HuH-7 (cell line): ENCODE results near the gene GAS6.
"Not testable (repeated sequence)": the region's sequence is repeated elsewhere in the genome, so short reads cannot be mapped to it uniquely, and the experiment has no call there.

Experiments
- DNase-seq: peaks from one replicate; pipeline ENCODE4 v3.0.0; 2011; ENCODE audit warnings: low spot score

Gene GAS6

DNA sequence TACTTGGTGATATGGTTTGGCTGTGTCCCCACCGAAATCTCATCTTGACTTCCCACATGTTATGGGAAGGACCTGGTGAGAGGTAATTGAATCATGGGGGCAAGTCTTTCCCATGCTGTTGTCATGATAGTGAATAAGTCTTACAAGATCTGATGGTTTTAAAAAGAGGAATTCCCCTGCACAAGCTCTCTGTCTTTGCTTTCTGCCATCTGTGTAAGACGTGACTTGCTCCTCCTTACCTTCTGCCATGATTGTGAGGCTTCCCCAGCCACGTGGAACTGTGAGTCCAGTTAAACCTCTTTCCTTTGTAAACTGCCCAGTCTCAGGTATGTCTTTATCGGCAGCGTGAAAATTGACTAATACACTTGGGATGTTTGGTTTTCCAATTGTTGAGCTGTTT, 4.0 kb upstream of the GAS6 start:
- DNase-seq: not testable (repeated sequence)

DNA sequence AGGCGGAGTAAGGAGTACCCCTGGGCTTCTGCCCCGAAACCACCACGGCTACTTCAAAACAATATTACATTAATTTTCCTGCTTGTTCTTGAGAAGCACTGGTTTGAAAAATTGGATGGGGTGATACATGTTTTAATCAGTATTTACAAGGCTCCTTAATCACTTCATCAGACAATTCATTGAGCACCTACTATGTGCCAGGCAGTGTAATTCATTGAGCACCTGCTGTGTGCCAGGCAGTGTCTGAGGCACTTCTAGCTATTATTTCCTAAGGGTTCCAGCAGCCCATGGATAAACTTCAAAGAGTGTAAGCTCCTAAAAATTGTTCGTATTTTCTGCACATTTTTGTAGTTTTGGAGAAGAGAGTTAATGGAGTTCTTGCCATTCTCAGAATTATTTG, 1.6 kb upstream of the GAS6 start:
- no peak for DNase-seq

DNA sequence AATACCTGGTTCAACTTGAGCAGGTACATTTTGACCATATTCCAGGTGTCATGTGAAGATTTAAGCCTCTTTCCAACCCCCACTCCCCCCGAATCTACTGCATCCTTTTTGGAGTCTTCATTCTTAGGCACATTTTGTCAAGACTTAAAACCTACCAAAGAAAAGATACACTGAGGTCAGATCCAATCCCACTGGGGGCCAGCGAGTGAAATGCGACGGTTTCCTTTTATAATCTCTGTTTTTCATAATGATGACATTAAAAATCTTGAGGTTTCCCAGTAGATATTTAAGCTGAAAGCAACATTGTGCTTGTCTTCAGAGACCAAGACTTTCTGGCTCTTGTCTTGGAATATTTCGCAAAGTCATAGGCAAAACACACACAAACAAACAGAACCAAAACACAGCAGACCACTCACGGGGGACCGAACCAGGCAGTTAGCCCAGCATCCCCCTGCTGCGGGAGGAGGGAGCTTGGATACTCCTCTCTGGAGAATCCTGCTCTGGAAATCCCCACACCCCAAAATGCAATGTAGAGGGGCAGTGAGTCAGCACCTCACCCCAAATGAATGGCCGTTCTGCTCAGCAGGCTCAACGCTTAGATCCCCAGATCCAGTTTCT, 506 bp upstream of the GAS6 start:
- no peak for DNase-seq

DNA sequence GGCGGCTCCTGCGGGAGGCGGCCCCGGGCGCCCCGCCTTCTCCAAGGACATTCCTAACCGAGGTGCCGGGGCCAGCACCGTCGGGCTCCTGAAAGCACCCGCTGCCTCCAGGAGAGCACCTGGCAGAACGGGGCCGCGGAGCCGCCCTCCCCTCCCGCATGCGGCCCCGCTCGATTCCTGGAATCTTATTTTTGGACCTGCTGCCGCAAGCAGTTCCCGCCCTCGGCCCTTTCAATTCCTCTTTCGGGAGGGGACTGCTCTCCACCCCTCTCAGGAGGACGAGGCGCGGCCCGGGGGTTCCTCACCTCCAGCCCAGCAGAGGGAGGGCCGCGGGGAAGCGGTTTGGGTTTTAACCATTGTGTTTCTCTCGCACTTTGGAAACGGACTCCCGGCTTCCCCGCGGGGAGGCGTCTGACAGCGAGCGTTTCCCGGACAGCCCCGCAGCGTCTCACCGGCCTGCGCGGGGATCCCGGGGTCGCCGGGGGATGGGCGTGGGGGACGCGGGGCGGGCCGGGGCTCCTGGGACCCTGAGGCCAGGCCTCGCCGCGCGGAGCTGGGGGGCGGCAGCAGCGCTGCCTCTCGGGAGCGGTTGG, 849 bp downstream of the GAS6 start:
- no peak for DNase-seq

DNA sequence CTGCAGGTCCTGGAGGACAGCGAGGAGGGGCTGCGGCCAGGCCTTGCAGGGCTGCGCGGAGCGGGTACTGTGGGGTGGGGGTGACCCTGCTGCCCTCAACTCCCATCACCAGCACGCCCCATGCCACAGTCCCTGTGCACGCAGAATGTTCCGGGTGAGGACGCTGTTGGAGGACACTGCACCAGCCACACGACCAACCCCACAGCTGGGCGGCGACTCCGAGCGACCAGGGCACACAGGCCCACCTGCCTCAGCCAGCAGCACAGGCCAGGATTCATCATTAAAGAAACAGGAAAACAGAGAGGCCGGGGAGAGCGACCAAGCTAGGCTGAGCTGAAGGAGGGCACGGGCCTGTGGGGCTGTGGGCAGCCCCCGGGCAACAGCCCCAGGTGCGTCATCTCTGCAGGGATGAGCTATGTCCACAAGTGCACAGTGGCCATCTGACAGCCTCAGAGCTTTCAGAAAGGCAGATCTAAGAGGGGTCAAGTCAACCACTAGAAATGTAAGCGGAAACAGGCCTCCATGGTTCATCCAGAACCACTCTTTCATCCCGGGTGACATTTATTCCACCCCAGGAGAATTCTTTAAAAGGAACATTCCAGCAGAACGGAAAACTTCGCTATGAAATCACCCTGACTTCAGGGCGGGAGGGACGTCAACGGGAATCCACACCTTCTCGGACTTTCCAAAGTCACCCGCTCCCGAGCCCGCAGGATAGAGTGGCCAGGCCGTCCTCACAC, 1.5 kb downstream of the GAS6 start:
- no peak for DNase-seq

DNA sequence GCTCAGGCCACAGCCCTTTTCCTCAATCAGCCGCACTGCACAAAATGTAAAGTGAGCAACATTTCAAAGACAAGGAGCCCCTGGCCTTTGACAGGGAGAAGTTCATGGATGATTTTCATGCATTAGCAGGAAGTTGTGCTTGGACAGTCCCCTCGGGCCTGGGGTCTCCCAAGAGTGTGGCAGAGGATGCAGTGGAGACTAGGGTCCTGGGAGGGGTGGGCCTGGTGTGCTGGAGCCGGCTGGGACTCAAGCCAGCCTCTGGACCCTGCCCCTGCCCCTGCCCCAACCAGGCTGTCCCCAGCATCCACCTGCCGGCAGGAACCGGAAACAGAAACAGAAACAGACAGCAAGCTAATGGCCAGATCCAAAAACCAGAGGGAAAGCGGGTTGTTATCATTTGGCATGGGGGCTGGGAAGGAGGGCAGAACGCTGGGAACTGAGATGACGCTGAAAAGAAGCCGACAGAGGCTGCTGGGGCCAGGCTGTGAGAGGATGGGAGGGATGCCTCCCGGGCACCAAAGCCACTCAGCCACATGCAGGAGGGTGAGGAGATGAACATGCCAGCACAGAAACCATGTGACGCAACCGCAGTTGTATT, 2.3 kb downstream of the GAS6 start:
- no peak for DNase-seq

DNA sequence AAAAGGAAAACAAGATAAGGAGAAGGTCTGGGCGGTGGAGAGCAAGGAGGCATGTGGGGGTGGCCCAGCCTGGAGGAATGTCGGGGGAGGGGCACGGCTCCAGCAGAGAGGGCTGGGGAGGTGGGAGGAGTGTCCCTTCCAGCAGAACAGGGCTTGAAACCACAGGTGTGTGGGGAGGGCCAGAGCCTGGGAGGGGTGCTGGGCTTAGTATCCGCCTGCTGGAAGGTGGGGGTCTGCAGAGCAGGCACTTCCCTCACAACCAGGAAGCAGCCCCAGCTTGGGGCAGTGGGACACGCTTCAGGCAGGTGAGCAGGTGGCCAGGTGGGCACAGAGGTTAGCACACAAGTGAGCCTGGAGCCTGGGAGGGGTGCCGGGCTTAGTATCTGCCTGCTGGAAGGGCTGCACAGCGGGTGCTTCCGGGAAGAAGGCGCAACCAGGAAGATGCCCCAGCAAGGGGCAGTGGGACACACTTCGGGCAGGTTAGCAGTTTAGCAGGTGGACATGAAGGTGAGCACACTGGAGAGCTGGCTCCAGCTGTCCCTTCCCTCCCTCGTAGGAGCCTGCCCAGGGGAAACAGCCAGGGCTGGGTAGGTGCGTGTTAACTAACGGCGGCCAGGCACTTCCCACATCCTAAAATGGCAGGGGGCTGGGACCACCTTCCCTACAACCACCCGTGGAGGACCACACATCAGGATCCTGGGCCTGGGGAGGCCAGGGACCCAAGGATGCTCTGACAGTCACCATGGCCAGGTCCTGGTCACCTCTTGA, 3.0 kb downstream of the GAS6 start:
- DNase-seq: no peak

DNA sequence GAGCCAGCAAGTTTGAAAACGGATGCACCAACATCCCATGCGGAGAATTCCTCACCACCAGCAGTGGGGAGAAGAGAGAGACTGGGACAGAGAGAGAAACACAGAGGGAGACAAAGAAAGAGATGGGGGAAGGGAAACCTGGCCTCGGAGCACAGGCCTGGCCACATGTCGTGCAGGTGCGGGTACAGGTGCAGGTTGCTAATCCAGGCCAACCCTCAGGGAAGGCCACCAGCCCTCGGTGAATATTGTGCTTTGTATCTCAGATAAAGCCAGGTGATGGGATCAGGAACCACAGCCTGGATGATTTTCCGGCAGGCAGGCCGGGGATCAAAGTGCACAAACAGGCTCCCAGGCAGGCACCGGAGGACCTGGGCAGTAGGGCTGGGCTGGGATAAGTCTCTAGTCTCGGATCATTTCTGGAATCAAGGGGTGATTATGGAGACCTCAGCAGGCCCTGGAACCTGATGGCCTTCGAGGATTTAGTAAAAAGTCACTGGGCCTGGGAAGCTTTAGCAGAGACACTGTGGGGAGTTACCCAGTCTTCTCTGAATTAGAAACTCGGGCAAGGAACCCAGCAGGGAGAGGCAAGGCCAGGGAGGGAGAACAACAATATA, 3.7 kb downstream of the GAS6 start:
- DNase-seq: no peak

DNA sequence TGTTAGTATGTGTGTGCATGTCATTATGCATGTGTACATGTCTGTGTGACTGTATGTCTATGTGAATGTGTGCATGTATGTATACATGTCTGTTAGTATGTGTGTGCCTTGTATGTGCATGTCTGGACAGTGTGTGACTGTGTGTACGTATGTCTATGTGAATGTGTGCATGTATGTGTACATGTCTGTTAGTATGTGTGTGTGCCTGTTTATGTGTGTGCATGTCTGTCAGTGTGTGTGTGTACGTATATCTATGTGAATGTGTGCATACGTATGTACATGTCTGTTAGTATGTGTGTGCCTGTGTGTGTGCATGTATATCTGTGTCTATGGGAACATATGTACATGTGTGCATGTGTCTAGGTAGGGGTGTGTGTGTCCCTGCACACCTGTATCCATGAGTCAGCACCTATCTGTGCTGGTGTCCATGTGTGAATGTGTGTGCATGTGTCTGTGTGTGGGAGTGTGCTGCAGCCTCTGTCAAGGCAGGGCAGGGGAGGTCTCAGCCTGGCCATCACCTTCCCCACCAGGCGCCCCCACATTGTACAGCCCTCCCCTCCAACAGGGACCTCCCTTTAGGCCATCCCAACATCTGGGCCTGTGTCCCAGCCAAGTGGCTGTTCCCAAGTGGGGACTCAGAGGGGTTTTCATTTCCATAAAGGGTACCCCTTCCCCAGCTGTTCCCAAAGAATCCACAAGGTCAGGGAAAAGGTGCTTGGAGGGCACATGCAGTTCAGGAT, 4.4 kb downstream of the GAS6 start:
- DNase-seq: no peak

DNA sequence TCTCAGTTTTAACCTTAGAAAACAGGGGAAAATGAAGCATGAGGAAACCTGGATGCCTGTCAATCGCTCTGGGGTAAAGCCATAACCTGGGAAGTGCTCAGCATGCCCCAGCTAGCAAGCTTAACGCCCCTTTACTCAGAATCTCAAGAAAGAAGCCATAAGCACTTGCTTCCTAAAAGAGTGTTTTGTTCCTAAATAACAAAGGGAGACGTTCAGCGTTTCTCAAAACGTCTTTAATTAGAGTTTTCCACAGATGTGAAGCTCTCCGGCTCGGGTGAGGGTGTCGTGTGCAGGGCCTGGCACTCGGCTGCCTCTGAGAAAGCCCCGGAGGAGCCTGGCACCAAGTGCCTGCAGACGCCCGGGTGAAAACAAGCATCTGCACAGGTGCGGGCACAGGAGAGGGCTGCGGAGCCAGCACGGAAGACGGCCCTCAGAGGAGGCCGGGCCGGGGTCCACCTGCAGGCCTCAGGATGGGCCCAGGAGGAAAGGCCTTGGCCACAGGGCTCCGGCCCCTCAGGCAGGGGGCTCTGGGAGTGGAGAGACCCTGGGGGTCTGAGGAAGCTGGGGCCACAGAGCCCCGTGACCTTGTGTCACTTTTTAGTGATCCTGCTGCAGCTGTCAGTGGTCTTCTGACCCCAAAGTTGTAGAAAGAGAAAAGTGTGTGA, 6.2 kb downstream of the GAS6 start:
- no peak for DNase-seq

DNA sequence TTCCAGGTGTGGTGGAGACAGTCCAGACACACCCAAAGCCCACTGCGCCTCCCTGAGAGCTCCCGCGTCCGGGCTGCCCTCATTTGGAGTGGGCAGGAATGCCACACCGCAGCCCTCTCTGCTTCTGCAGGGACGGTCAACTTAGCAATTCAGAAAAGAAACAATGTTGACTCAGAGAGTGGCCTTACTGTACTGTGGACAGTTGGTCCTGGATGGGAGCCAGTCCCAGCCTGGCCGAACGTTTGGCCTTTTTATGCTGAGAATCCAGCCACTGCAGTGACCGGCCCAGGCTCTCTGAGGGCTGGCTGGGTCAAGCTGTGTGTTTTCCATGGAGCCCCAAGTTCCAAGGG, 7.2 kb downstream of the GAS6 start:
- DNase-seq: no peak

DNA sequence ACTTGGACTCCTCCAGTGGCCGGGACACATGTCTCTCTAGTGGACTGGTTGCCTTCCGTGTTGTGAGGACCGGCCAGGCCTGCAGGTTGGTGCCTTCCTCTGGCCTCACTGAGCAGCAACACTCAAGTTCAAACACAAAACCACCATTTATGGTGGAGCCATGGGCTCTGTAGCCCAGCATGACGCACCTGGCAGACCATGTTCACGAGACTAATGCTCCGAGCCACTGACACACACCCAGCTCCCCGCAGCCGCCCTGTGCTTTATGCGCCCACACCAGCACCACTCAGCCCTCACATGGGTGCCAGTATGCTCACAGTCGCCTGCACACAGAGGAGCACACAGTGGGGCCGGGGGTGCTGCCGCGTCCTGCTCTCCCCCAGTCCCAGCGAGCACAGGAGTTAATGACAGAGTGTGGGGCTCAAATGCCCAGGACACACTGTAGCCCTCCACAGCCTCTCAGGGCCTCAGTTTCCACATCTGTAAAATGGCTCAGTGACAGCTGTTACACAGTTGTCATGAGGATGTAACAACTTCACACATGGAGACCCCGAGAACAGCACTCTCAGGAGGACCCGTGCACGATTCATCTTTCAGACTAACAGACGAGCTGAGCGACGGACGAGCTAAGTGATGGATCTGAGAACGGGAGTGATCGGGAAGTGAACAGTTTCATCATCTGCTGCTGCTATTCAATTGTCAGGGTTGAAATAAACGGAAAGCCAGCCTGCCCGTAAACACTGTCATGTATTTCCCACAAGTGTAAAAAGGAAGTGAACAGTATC, 7.8 kb downstream of the GAS6 start:
- no peak for DNase-seq

DNA sequence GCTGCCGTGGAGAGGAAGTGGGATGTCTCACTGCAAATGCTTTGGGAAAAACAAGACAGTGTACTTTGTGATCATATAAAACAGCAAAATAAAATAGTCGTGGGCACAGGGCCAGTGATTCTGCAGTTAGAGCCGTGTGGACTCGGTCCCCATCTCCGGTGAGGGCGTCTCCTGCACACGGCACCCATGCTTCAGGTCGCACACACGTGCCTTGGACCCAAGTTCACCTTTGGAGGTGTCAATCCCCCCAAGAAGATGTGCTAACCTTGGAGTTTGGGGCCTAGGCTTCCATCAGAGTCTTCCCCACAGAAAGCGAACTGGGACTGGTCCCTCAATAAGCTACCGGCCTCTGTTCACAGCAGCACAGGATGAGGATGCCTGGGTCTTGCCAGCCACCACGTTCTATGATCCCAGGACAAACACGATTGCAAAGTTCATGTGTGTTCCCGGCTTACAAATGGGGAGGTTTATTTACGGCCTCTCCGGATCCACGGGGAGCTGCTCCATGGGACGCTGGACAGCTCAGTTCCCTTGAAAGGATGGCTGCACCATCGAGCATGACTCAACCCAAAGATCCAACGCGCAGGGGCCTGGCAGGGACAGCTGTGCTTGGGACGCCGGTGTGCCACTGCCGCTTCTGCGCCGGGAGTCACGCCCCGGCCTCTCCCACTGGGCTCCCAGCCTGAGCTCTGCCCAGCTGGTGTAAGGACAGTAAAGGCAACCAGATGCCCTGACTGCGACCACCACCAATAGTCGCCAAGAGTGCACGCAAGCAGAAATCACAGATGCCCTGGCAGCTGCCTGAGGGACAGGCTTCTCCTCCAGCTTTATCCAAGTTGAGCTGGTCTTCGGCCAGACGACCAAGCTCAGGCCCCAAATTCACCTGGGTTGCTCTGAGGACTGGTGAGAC, 8.6 kb downstream of the GAS6 start:
- no peak for DNase-seq

DNA sequence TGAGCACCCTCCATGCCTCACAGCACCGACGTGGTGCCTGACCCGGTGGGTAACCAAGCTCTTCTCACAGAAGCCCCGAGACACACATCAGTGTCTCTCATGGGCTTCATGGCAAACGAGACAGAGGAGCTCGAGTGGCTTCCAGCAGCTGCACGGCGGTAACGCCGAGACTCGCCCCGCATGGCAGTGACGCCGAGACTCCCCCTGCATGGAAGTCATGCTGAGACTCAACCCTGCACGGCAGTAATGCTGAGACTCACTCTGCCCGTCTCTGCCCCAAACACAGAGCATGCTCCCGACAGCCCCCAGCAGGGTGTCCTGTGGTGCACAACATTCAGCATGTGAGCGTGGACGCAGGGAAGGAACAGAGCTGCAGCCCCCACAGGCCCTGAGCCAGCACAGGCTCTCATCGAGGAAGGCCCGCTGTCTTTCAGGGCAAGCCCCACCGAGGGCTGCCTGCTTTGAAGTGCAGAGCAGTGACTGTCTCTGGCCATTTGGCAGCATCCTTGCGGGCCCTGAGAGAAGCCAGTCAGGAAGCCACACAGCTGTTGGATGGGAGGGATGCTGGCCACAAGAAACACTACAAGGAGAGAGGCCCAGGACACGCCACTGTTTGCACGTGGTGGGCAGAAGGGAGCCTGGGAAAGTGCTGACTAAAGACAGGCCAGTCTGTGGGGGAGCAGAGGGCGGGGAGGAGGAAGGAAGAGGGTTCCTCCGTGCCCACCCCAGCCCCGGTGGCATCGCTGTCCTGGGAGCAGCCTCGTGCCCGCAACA, 9.5 kb downstream of the GAS6 start:
- DNase-seq: no peak

DNA sequence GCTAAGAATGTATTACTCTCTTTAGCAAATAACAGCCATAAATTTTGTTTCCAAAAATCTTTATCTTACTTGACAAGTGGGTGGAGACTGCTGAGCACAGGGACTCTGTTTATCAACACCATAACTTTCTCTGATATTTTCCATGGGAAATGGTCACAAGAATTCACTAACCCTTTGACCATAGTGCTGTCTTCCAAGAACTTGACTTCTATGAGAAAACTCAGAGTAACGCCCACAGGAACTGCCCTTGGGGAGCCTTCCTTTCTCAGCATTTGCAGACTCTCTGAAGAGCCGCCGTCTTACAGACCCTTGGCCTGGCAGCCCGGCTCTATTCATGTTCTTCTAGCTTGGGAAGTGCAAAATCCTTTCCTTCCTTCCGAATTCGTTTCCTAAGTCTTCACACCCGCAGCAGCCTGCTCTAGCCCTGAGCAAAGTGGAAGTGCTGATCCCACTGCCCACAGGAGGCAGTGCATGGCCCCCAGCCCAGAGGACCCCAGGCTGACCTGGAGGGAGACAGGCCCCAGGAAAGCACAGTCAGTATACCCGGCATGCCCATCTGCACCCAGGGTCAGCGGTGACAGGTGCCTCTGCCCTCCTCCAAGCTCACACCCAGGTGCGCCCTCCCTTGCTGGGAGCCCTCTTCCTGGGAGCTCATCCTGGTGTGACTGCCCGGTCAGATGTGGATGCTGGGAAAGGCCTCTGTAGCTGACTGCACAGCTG, 10.2 kb downstream of the GAS6 start:
- DNase-seq: no peak

DNA sequence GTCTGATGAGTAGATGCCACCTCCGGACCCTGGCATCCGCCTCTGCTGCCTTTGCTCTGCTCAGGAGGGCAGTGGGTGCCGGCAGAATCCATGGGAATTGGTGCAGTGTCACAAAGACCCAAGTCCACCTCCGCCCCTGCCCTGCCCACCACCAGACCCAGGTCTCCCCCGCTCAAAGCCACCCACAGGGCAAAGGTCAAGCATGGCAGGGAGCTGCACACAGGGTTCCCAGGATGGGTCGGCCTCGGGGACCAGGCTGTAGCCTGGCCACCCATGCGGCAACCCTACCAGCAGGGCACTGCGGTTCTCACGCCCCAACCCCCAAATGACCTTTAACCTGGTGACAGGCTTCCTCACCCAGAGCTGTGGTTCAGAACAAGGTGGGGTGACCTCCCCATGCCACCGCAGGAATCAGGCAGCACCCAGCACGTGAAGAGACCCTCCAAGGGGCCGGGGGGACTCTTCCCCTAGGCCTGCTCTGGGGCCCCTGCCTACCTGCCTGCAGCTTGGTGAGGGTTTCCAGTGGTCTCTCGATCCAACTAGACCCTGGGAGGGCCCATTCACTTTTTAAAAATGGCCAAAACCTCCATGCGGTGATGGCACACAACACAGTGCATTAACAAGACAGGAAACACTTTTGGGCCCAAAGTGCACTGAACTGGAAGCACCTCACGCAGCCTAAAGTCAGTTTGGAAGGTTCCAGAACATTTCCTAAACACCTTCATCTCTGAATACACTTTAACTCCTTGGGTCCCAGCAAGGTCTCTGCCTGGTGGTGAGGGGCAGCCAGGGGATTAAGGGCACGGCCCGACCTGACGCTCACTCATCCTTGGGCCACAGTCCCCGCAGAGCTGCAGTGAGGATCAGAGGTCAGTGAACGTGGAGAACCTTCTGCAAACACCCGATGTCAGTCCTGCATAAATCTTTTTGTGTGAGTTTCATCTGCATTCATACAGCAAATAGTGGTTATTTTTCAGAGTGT, 11.0 kb downstream of the GAS6 start:
- no peak for DNase-seq
